Measurements from ENCODE around the gene PCDHGB5.
"Not testable (repeated sequence)": the region's sequence is repeated elsewhere in the genome, so short reads cannot be mapped to it uniquely, and the experiment has no call there.

The PCDHGB5 gene

DNA sequence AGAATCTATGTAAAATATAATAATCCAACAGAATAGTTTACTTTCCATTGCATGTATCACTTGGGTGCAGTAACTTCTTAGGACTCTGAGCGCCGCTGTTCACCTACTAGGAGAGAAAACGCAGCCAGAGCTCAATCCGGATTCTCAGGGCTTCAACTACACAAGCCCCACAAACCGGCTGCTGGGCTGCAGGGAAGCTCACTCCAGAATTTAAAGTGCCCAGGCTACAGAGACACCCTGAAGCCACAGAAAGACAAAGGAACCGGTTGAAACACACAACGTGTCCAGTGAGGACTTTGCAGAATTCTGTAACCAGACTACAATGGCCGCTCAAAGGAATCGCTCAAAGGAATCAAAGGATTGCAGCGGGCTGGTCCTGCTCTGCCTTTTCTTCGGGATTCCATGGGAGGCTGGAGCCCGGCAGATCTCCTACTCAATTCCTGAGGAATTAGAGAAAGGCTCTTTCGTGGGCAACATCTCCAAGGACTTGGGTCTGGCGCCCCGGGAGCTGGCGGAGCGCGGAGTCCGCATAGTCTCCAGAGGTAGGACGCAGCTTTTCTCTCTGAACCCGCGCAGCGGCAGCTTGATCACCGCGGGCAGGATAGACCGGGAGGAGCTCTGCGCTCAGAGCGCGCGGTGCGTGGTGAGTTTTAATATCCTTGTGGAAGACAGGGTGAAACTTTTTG is 15.2 kb downstream of the PCDHGB5 start, which contains the start of gene PCDHGA10:
PCDHGA10 (plus strand) TSS at position 134 of the 686 bp plus-strand sequence; CDS start at position 323, 189 bp downstream.
- no peak for DNase-seq (ENCODE audit: low read depth)

DNA sequence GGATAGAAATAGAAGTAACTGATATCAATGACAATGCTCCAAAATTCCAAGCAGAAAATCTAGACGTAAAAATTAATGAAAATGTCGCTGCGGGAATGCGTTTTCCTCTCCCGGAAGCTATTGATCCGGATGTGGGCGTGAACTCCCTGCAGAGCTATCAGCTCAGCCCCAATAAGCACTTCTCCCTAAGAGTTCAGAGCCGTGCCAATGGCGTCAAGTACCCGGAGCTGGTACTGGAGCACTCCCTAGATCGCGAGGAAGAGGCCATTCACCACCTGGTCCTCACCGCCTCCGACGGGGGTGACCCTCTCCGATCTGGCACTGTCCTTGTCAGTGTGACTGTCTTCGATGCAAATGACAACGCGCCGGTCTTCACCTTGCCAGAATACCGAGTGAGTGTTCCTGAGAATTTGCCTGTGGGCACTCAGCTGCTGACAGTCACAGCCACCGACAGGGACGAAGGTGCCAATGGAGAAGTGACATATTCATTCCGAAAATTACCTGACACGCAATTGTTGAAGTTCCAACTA is 15.9 kb downstream of the PCDHGB5 start:
- no peak for DNase-seq (ENCODE audit: low read depth)

DNA sequence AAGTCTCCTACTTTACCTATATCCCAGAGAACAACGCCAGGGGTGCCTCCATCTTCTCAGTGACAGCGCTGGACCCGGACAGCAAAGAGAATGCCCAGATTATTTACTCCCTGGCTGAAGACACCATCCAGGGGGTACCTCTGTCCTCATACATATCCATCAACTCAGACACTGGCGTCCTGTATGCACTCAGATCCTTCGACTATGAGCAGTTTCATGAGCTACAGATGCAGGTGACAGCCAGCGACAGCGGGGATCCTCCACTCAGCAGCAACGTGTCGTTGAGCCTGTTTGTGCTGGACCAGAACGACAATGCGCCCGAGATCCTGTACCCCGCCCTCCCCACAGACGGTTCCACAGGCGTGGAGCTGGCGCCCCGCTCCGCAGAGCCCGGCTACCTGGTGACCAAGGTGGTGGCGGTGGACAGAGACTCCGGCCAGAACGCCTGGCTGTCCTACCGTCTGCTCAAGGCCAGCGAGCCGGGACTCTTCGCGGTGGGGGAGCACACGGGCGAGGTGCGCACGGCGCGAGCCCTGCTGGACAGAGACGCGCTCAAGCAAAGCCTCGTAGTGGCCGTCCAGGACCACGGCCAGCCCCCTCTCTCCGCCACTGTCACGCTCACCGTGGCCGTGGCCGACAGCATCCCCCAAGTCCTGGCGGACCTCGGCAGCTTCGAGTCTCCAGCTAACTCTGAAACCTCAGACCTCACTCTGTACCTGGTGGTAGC is 17.0 kb downstream of the PCDHGB5 start:
- not testable (repeated sequence) for DNase-seq (ENCODE audit: low read depth)

DNA sequence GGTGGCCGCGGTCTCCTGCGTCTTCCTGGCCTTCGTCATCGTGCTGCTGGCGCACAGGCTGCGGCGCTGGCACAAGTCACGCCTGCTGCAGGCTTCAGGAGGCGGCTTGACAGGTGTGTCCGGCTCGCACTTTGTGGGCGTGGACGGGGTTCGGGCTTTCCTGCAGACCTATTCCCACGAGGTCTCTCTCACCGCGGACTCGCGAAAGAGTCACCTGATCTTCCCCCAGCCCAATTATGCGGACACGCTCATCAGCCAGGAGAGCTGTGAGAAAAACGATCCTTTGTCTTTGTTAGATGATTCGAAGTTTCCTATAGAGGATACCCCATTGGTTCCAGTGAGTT is 17.5 kb downstream of the PCDHGB5 start:
- DNase-seq (ENCODE audit: low read depth), result not testable (repeated sequence)

DNA sequence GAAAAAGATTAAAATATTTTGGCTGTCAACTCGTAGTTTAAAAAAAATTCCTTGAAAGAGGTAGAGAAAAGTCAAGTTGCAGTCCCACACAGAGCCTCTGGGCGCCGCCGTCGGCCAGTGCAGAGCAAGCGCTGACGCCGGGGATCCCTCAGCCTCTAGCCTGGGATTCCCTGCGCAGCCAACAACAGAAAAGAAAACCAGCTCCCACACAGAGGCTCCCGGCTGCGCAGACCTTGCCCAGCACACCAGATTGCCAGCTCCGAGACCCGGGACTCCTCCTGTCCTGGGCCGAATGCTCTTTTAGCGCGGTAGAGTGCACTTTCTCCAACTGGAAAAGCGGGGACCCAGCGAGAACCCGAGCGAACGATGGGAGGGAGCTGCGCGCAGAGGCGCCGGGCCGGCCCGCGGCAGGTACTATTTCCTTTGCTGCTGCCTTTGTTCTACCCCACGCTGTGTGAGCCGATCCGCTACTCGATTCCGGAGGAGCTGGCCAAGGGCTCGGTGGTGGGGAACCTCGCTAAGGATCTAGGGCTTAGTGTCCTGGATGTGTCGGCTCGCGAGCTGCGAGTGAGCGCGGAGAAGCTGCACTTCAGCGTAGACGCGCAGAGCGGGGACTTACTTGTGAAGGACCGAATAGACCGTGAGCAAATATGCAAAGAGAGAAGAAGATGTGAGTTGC is 19.9 kb downstream of the PCDHGB5 start, which contains the start of gene PCDHGB7:
PCDHGB7 (plus strand) TSS at position 184 of the 679 bp plus-strand sequence; CDS start at position 367, 183 bp downstream.
- DNase-seq (ENCODE audit: low read depth), result not testable (repeated sequence)

- DNase-seq (ENCODE audit: low read depth), result no peak
Measured at GRCh38 chr5:141419074-141419880, 21.5 kb downstream of the PCDHGB5 start.

DNA sequence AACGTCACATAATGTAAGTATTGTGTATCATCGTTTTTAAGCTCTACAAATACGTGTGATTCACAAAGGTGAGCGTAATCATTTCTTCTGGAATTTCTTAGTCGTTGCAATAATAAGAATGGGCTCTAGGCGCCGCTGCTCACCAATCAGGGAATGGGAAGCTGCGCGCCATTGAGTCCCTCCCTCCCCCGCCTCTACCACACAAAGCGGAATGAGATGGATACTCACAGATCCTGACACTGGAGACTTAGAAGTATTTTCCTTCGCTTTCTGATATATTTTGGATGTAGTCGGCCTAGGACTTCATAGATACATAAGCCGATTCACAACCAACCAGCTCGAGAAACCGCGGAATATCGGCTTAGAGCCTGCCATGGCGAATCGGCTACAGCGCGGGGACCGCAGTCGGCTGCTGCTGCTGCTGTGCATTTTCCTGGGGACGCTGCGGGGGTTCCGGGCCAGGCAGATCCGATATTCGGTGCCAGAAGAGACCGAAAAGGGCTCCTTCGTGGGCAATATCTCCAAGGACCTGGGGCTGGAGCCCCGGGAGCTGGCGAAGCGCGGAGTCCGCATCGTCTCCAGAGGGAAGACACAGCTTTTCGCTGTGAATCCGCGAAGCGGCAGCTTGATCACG is 23.2 kb downstream of the PCDHGB5 start, which contains the start of gene PCDHGA11:
PCDHGA11 (plus strand) TSS at position 197 of the 634 bp plus-strand sequence; CDS start at position 374, 177 bp downstream.
- DNase-seq (ENCODE audit: low read depth), result no peak

GRCh38 chr5:141421489-141421855 is 23.7 kb downstream of the PCDHGB5 start:
- no peak for DNase-seq (ENCODE audit: low read depth)

- no peak for DNase-seq (ENCODE audit: low read depth)
Measured at GRCh38 chr5:141422742-141423291, 25.1 kb downstream of the PCDHGB5 start.

GRCh38 chr5:141427783-141428426 is 30.2 kb downstream of the PCDHGB5 start:
- no peak for DNase-seq (ENCODE audit: low read depth)

GRCh38 chr5:141430332-141431113 is 32.8 kb downstream of the PCDHGB5 start, which contains the start of gene PCDHGA12:
Gene PCDHGA12, plus strand, starts transcription at chr5:141430507. Its CDS starts 253 bp downstream, at chr5:141430760.
- DNase-seq (ENCODE audit: low read depth), result no peak

DNA sequence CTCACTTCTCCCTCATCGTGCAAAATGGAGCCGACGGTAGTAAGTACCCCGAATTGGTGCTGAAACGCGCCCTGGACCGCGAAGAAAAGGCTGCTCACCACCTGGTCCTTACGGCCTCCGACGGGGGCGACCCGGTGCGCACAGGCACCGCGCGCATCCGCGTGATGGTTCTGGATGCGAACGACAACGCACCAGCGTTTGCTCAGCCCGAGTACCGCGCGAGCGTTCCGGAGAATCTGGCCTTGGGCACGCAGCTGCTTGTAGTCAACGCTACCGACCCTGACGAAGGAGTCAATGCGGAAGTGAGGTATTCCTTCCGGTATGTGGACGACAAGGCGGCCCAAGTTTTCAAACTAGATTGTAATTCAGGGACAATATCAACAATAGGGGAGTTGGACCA is 33.5 kb downstream of the PCDHGB5 start:
- DNase-seq (ENCODE audit: low read depth), result no peak

DNA sequence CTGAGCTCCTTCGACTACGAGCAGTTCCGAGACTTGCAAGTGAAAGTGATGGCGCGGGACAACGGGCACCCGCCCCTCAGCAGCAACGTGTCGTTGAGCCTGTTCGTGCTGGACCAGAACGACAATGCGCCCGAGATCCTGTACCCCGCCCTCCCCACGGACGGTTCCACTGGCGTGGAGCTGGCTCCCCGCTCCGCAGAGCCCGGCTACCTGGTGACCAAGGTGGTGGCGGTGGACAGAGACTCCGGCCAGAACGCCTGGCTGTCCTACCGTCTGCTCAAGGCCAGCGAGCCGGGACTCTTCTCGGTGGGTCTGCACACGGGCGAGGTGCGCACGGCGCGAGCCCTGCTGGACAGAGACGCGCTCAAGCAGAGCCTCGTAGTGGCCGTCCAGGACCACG is 34.6 kb downstream of the PCDHGB5 start:
- DNase-seq (ENCODE audit: low read depth), result not testable (repeated sequence)

- DNase-seq (ENCODE audit: low read depth), result not testable (repeated sequence)
Measured at GRCh38 chr5:141432726-141433125, 35.0 kb downstream of the PCDHGB5 start.

GRCh38 chr5:141434006-141434405 is 36.3 kb downstream of the PCDHGB5 start:
- DNase-seq (ENCODE audit: low read depth), result no peak

DNA sequence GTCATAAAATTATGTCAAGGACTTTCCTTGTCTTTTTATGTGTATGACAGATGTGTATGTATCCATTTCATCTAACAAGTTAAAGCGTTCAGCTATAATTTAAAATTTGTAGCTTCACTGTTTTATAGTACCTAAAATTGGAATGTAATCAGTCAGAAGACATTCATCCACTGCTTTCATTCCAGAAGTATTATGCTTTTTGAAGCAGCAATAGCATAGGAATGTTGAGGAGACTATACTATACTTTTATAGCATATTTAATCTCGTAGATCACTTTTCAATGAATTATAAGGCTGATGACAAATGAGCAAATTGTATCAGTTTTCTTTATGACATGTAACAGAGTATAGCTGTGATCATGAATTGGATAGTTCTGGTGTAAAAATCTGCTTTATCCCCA is 39.5 kb downstream of the PCDHGB5 start:
- no peak for DNase-seq (ENCODE audit: low read depth)

GRCh38 chr5:141439411-141440141 is 41.8 kb downstream of the PCDHGB5 start:
- DNase-seq (ENCODE audit: low read depth), result no peak

DNA sequence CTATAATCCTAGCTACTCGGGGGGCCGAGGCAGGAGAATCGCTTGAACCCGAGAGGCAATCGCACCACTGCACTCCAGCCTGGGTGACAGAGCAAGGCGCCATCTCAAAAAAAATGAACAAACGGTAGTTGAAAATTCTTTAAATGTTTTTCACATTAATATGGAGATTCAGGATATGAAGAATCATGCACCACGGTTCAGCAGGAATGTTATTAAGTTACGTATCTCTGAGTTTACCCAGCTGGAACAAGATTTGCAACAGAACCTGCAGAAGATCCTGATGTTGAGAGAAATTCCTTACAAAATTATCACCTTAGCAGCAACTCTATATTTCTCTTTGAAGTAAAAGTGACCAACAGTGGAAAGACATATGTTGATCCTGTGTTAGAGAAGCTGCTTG is 42.6 kb downstream of the PCDHGB5 start:
- no peak for DNase-seq (ENCODE audit: low read depth)
